Measurements from ENCODE around the gene LDLRAP1. TPM values are rescaled to one million over a fixed set of nuclear protein-coding genes. Genes with fewer than 3 reads are reported as not detected.

LDLRAP1 gene
- total RNA-seq, 1 donor from 2014 or later = 8.0 TPM

DNA sequence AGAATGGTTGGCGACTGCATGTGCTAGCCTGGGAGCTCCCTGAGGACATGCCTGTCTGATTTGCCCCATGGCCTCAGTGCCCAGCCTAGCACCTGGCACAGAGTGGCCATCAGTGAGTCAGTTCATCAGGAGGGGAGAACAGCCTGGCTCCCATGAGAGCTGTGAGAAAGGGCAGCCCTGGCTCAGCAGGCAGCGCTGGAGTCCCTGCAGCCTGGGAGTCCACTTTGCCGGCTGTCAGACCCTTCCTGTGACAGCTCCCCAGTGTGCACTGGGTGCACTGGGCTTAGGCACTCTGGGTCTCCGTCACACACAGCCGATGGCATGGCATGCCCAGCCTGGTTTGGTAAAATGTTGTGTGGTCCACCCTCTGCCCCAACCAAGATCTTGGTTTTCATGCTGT is 28.7 kb downstream of the LDLRAP1 start:
- H3K9me3 Mint-ChIP-seq (ENCODE audit: unreplicated experiment) = no peaks in the 10 kb centered on the region
- TF ChIP-seq, protein P1, sequence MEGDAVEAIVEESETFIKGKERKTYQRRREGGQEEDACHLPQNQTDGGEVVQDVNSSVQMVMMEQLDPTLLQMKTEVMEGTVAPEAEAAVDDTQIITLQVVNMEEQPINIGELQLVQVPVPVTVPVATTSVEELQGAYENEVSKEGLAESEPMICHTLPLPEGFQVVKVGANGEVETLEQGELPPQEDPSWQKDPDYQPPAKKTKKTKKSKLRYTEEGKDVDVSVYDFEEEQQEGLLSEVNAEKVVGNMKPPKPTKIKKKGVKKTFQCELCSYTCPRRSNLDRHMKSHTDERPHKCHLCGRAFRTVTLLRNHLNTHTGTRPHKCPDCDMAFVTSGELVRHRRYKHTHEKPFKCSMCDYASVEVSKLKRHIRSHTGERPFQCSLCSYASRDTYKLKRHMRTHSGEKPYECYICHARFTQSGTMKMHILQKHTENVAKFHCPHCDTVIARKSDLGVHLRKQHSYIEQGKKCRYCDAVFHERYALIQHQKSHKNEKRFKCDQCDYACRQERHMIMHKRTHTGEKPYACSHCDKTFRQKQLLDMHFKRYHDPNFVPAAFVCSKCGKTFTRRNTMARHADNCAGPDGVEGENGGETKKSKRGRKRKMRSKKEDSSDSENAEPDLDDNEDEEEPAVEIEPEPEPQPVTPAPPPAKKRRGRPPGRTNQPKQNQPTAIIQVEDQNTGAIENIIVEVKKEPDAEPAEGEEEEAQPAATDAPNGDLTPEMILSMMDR (IDR thresholded peaks at IDR 0.05; ENCODE audit: insufficient read depth, low read depth, low read length) = no peak
- TF ChIP-seq EZH2 (IDR thresholded peaks at IDR 0.05; ENCODE audit: insufficient read depth, low read length) = no peak
- Histone ChIP-seq H3K9ac (ENCODE audit: low read length) (no peak overlapping the region), H3K27ac (ENCODE audit: low read depth, low read length) (no peak overlapping the region), H3K79me2 (ENCODE audit: insufficient read depth, low read length) (no peaks in the 10 kb centered on the region), H3K4me1 (ENCODE audit: insufficient read depth, low read length) (peaks cover 33% of the 10 kb centered on the region), H2AFZ (ENCODE audit: low read depth, low read length) (no peak overlapping the region), H3K36me3 (ENCODE audit: insufficient read depth, low read length) (no peaks in the 10 kb centered on the region), H4K20me1 (ENCODE audit: insufficient read depth, low read length) (no peaks in the 10 kb centered on the region), H3K4me2 (ENCODE audit: low read length) (no peak overlapping the region), H3K4me3 (ENCODE audit: insufficient read depth, low read depth, low read length) (no peak overlapping the region), H3K27me3 (ENCODE audit: insufficient read depth, low read length) (no peaks in the 10 kb centered on the region), H3K9me3 (ENCODE audit: insufficient read depth, low read depth, low read length) (no peaks in the 10 kb centered on the region)
- DNase-seq (ENCODE audit: low read depth) = no peak
- peaks cover 19% of the 10 kb centered on the region for H3K27me3 Mint-ChIP-seq (ENCODE audit: low read depth, unreplicated experiment)
- peaks cover 29% of the 10 kb centered on the region for H3K4me1 Mint-ChIP-seq (ENCODE audit: low read depth, unreplicated experiment)
- H3K27ac Mint-ChIP-seq (ENCODE audit: unreplicated experiment) = no peak overlapping the region
- no peaks in the 10 kb centered on the region for H3K36me3 Mint-ChIP-seq (ENCODE audit: low read depth, unreplicated experiment)
- H3K4me3 Mint-ChIP-seq (ENCODE audit: unreplicated experiment) = no peak overlapping the region
- FAIRE-seq = no peak

DNA sequence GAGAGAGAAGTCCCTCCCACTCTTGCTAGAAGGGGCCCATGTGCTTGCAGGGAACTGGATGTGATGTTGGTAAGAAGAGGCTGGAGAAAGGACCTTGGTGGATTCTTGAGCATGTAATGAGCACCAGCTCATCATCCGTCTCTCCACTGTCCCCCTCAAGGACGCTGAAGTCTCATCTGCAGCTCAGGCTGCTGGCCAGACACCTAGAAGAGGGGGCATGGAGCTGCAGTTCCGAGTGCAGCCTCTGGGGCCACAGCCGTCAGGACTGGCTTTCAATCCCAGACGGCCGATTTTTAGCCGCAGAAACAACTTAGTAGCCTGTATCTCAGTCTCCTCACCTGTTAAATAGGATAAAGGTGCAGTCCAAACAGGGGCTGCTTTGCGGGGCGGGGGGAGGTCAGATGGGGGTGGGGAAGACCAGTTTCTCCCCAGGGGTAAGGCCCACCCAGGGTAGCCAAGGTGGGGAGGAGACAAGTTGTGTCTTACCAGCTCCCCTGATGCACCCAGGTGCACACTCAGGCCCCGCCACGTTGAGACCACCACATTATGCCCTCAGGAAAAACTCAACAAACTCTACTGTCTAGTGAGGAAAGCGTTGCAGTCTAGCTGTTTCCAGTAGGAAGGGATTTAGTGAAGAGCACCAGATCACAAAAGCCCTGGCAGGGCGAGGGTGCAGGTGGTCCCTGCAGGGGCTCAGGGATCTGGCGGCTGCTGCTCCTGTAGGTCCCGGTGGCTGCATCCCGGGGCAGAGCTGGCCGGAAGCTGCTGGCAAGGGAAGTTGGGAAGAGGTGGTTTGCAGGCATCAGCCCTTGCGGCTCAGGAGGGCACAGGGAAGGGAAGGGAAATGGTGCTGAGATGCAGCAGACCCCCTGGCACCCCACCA is 29.5 kb downstream of the LDLRAP1 start:
- Mint-ChIP-seq H3K27ac (ENCODE audit: unreplicated experiment) (no peak overlapping the region), H3K4me1 (ENCODE audit: low read depth, unreplicated experiment) (peaks cover 21% of the 10 kb centered on the region), H3K4me3 (ENCODE audit: unreplicated experiment) (no peak overlapping the region), H3K36me3 (ENCODE audit: low read depth, unreplicated experiment) (no peaks in the 10 kb centered on the region), H3K9me3 (ENCODE audit: unreplicated experiment) (no peaks in the 10 kb centered on the region), H3K27me3 (ENCODE audit: low read depth, unreplicated experiment) (peaks cover 20% of the 10 kb centered on the region)
- FAIRE-seq = no peak
- no peaks in the 10 kb centered on the region for H3K79me2 ChIP-seq (ENCODE audit: insufficient read depth, low read length)
- H3K36me3 ChIP-seq (ENCODE audit: insufficient read depth, low read length) = no peaks in the 10 kb centered on the region
- no peaks in the 10 kb centered on the region for H3K27me3 ChIP-seq (ENCODE audit: insufficient read depth, low read length)
- peaks cover 24% of the 10 kb centered on the region for H3K4me1 ChIP-seq (ENCODE audit: insufficient read depth, low read length)
- H2AFZ ChIP-seq (ENCODE audit: low read depth, low read length) = no peak overlapping the region
- no peak overlapping the region for H3K27ac ChIP-seq (ENCODE audit: low read depth, low read length)
- H3K4me2 ChIP-seq (ENCODE audit: low read length) = no peak overlapping the region
- no peaks in the 10 kb centered on the region for H4K20me1 ChIP-seq (ENCODE audit: insufficient read depth, low read length)
- no peak for TF ChIP-seq EZH2 (IDR thresholded peaks at IDR 0.05; ENCODE audit: insufficient read depth, low read length)
- TF ChIP-seq, protein P1 (IDR thresholded peaks at IDR 0.05; ENCODE audit: insufficient read depth, low read depth, low read length) = peak; percentile 58
- no peak overlapping the region for H3K9ac ChIP-seq (ENCODE audit: low read length)
- no peaks in the 10 kb centered on the region for H3K9me3 ChIP-seq (ENCODE audit: insufficient read depth, low read depth, low read length)
- no peak for DNase-seq (ENCODE audit: low read depth)
- no peak overlapping the region for H3K4me3 ChIP-seq (ENCODE audit: insufficient read depth, low read depth, low read length)

DNA sequence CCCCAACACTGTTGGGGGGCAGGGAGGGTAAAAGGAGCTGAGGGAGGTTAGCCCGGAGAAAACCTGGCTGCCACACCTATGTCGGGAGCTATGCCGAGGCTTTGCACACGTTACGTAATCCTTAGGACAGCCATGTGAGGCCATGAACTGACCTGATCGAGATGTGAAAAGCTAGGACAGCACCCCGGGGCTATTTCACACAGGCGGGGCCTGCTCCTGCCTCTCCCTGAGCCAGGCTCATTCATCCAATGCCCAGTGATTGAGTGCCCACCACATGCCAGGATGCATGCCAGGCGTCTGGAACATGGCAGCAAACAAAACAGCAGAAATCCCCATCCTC is 30.2 kb downstream of the LDLRAP1 start:
- Histone ChIP-seq H2AFZ (ENCODE audit: low read depth, low read length) (no peak overlapping the region), H3K27ac (ENCODE audit: low read depth, low read length) (no peak overlapping the region), H3K9ac (ENCODE audit: low read length) (no peak overlapping the region), H3K4me1 (ENCODE audit: insufficient read depth, low read length) (peaks cover 18% of the 10 kb centered on the region), H3K79me2 (ENCODE audit: insufficient read depth, low read length) (no peaks in the 10 kb centered on the region), H3K9me3 (ENCODE audit: insufficient read depth, low read depth, low read length) (no peaks in the 10 kb centered on the region), H3K4me2 (ENCODE audit: low read length) (no peak overlapping the region), H4K20me1 (ENCODE audit: insufficient read depth, low read length) (no peaks in the 10 kb centered on the region), H3K4me3 (ENCODE audit: insufficient read depth, low read depth, low read length) (no peak overlapping the region), H3K27me3 (ENCODE audit: insufficient read depth, low read length) (peaks cover 2% of the 10 kb centered on the region), H3K36me3 (ENCODE audit: insufficient read depth, low read length) (no peaks in the 10 kb centered on the region)
- DNase-seq (ENCODE audit: low read depth) (no peak), FAIRE-seq (no peak)
- H3K36me3 Mint-ChIP-seq (ENCODE audit: low read depth, unreplicated experiment) = no peaks in the 10 kb centered on the region
- TF ChIP-seq, protein P1 (IDR thresholded peaks at IDR 0.05; ENCODE audit: insufficient read depth, low read depth, low read length) = no peak
- TF ChIP-seq EZH2 (IDR thresholded peaks at IDR 0.05; ENCODE audit: insufficient read depth, low read length) = peak; percentile 27
- H3K27ac Mint-ChIP-seq (ENCODE audit: unreplicated experiment) = no peak overlapping the region
- no peak overlapping the region for H3K4me3 Mint-ChIP-seq (ENCODE audit: unreplicated experiment)
- H3K9me3 Mint-ChIP-seq (ENCODE audit: unreplicated experiment) = no peaks in the 10 kb centered on the region
- peaks cover 15% of the 10 kb centered on the region for H3K4me1 Mint-ChIP-seq (ENCODE audit: low read depth, unreplicated experiment)
- H3K27me3 Mint-ChIP-seq (ENCODE audit: low read depth, unreplicated experiment) = peaks cover 24% of the 10 kb centered on the region

Measured in astrocyte (in vitro differentiated cells and primary cell).